Measurements from ENCODE around the gene SLC16A11. TPM values are rescaled to one million over a fixed set of nuclear protein-coding genes. Genes with fewer than 3 reads are reported as not detected.

The SLC16A11 gene
- polyA plus RNA-seq, 2 of the 4 experiments (the other 2 are of a cell fraction): not detected

- Histone ChIP-seq H3K4me2 (peak overlapping the region; percentile 76), H3K27ac (peak overlapping the region; percentile 92 to 94), H3K4me3 (peak overlapping the region; percentile 43), H3K4me1 (peaks cover 31% of the 10 kb centered on the region), H3K9me3 (no peaks in the 10 kb centered on the region)
- TF ChIP-seq HOXA7 (CRISPR knock-in tag; IDR thresholded peaks at IDR 0.05): no peak
- TF ChIP-seq FOXS1 (CRISPR knock-in tag; IDR thresholded peaks at IDR 0.05): no peak
- TF ChIP-seq FOSB (CRISPR knock-in tag; IDR thresholded peaks at IDR 0.05): no peak
- TF ChIP-seq RFX5 (IDR thresholded peaks at IDR 0.05): no peak
- no peak for TF ChIP-seq EHMT2 (IDR thresholded peaks at IDR 0.05; ENCODE audit: low read depth)
- TF ChIP-seq KDM5A (IDR thresholded peaks at IDR 0.05): no peak
- no peak for TF ChIP-seq JUN (IDR thresholded peaks at IDR 0.05)
- no peak for TF ChIP-seq FOSL2 (IDR thresholded peaks at IDR 0.05)
- no peak for TF ChIP-seq FOSL2 (CRISPR knock-in tag; IDR thresholded peaks at IDR 0.05)
- no peak for TF ChIP-seq NFE2L2 (conservative IDR thresholded peaks at IDR 0.05; ENCODE audit: low read length)
- no peak for TF ChIP-seq CEBPB (IDR thresholded peaks at IDR 0.05)
- no peak for TF ChIP-seq CBX2 (IDR thresholded peaks at IDR 0.05; ENCODE audit: borderline replicate concordance, low read depth)
- no peak for TF ChIP-seq RNF2 (IDR thresholded peaks at IDR 0.05; ENCODE audit: borderline replicate concordance, low read depth)
- no peak for TF ChIP-seq GATA3 (IDR thresholded peaks at IDR 0.05; ENCODE audit: borderline replicate concordance)
- TF ChIP-seq SREBF2 (IDR thresholded peaks at IDR 0.05): no peak
- TF ChIP-seq SMC3 (IDR thresholded peaks at IDR 0.05): no peak
- no peak for TF ChIP-seq ESRRA (IDR thresholded peaks at IDR 0.05; ENCODE audit: borderline replicate concordance, low read length)
- no peak for TF ChIP-seq POLR2AphosphoS2 (conservative IDR thresholded peaks at IDR 0.05; ENCODE audit: low read length)
- no peak for TF ChIP-seq CHD2 (IDR thresholded peaks at IDR 0.05; ENCODE audit: low read length, partially characterized antibody)
- no peak for TF ChIP-seq ZFP36 (IDR thresholded peaks at IDR 0.05; ENCODE audit: borderline replicate concordance, partially characterized antibody)
- TF ChIP-seq ZNF302 (CRISPR knock-in tag; IDR thresholded peaks at IDR 0.05): no peak
- no peak for ATAC-seq
- DNase-seq (ENCODE audit: low read depth in 1 of 2, low spot score in 1 of 2): no peak
- ChIA-PET POLR2A (interaction anchor here (1.0 kb wide), 1 partner anchor 16 kb away, joined by 14 read pairs; the partner anchor contains the start of gene SLC16A13), CTCF (interaction anchor here (0.8 to 11.4 kb wide), 9 partner anchors 13 to 353 kb away, joined by 3 to 77 read pairs (median 6); no protein-coding TSS in a partner anchor)
- 44% methylated on average over 9 of the region's 10 CpGs for WGBS (ENCODE audit: missing lambda C conversion rate)
- FAIRE-seq: no peak
These were observed 24.5 kb downstream of the SLC16A11 start for GRCh38 chr17:7019367-7019766.

DNA sequence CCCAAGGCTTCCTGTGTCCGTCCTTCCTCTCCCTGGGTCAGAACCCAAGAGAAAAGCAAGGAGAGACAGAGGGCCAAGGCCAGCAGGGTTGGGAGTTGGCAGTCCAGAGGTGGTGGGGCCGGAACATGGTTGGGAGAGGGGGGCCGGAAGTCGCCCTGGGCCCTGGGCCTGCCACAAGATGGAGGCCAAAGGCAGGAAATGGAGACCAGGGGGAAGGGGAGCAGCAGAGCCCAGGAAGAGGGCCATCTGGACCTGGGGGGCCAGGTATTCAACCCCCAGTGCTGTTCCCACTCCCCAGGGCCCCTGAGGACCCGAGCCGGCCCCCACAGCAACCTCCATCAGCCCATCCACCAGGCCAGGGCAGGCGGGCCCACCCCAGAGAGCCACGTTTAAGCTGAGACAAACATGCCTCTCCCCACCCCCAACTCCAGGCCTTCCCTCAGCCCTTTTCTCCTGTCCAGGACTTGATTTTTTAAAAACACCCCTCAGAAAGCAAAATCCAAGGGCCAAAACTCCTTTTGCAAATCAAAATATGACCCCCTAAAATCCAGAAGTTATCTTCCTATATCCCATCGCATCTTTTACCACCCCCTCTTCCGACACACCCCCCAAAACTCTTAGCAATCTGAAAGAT, 25.4 kb downstream of the SLC16A11 start:
- WGBS (ENCODE audit: missing lambda C conversion rate): 81% methylated on average over 10 of the region's 10 CpGs
- ATAC-seq: no peak
- no peak for FAIRE-seq
- ChIA-PET CTCF (interaction anchor here (1.2 to 11.4 kb wide), 5 partner anchors 12 to 352 kb away, joined by 4 to 77 read pairs (median 13); no protein-coding TSS in a partner anchor), POLR2A (no interaction called here)
- DNase-seq (ENCODE audit: low read depth in 1 of 2, low spot score in 1 of 2): no peak
- H3K4me3 ChIP-seq: no peak overlapping the region
- no peak overlapping the region; the same call in 2 of the 3 replicates for H3K4me2 ChIP-seq
- peak overlapping the region in 1 of 2 experiments; percentile 94; a peak in 2 of 6 replicates for H3K27ac ChIP-seq
- TF ChIP-seq, protein P1, sequence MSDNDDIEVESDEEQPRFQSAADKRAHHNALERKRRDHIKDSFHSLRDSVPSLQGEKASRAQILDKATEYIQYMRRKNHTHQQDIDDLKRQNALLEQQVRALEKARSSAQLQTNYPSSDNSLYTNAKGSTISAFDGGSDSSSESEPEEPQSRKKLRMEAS (IDR thresholded peaks at IDR 0.05): no peak
- TF ChIP-seq JUNB (IDR thresholded peaks at IDR 0.05) (no peak), JUN (IDR thresholded peaks at IDR 0.05) (no peak), RNF2 (IDR thresholded peaks at IDR 0.05; ENCODE audit: borderline replicate concordance, low read depth) (no peak), EP300 (IDR thresholded peaks at IDR 0.05) (no peak), POLR2A (IDR thresholded peaks at IDR 0.05; ENCODE audit: low read length) (no peak), EHMT2 (IDR thresholded peaks at IDR 0.05; ENCODE audit: low read depth) (no peak)
- TF ChIP-seq, protein P2, sequence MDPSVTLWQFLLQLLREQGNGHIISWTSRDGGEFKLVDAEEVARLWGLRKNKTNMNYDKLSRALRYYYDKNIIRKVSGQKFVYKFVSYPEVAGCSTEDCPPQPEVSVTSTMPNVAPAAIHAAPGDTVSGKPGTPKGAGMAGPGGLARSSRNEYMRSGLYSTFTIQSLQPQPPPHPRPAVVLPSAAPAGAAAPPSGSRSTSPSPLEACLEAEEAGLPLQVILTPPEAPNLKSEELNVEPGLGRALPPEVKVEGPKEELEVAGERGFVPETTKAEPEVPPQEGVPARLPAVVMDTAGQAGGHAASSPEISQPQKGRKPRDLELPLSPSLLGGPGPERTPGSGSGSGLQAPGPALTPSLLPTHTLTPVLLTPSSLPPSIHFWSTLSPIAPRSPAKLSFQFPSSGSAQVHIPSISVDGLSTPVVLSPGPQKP (IDR thresholded peaks at IDR 0.05; ENCODE audit: low read depth, low read length): no peak
- peaks cover 31% of the 10 kb centered on the region for H3K4me1 ChIP-seq
- H3K9me3 ChIP-seq: no peaks in the 10 kb centered on the region
